IMR-90 (cell line): ENCODE measurements around the gene QDPR. TPM values are rescaled to one million over a fixed set of nuclear protein-coding genes. Genes with fewer than 3 reads are reported as not detected.

Source experiments
- ATAC-seq: fragments of 200-7000 bp; cut with Tn5 transposase; 2 replicates; pipeline ENCODE4 v1.9.1; 2020; ENCODE audit warnings: low read depth, mild to moderate bottlenecking, moderate library complexity
- BruUV-seq: library from RNA; stranded (reverse); fragments of 400-500 nt; replicated peaks from 2 replicates; lab custom pipeline; 2021; lab: Mats Ljungman, UMichigan
- CTCF ChIA-PET: fragments of 300-600 bp; formaldehyde crosslinking; extraction: SDS; loops from one replicate; lab custom pipeline; 2021; ENCODE audit warnings: antibody characterized with exemption; lab: Yijun Ruan, JAX
- POLR2A ChIA-PET: fragments of 300-600 bp; sonication (Branson Sonifier 250); formaldehyde crosslinking; loops from one replicate; lab custom pipeline; 2022; ENCODE audit warnings: antibody characterized with exemption; ENCODE audit not compliant: unreplicated experiment; lab: Charles Lee
- DNase-seq: peaks from one replicate; pipeline ENCODE4 v3.0.0; 2013
- H2AFZ ChIP-seq: replicated peaks from 2 replicates; pipeline ENCODE3; 2013; ENCODE audit warnings: low read length, mild to moderate bottlenecking; ENCODE audit not compliant: poor library complexity
- H2AK5ac ChIP-seq: 2 replicates; pipeline ENCODE4 v1.6.1; 2013; ENCODE audit warnings: low read depth, low read length, inconsistent platforms
- H2AK9ac ChIP-seq: replicated peaks from 2 replicates; pipeline ENCODE3; 2013; ENCODE audit warnings: mild to moderate bottlenecking, low read depth, low read length, moderate library complexity; ENCODE audit not compliant: poor library complexity
- H2BK120ac ChIP-seq: 2 replicates; pipeline ENCODE4 v1.6.1; 2013; ENCODE audit warnings: low read depth, low read length, inconsistent platforms
- H2BK15ac ChIP-seq: 3 replicates; pipeline ENCODE4 v1.6.1; 2013; ENCODE audit warnings: low read depth, low read length, inconsistent platforms
- H2BK20ac ChIP-seq: 2 replicates; pipeline ENCODE4 v1.6.1; 2013; ENCODE audit warnings: low read depth, mild to moderate bottlenecking, inconsistent platforms, low read length, moderate library complexity
- H2BK5ac ChIP-seq: 2 replicates; pipeline ENCODE4 v1.6.1; 2013; ENCODE audit warnings: mild to moderate bottlenecking, low read depth, low read length, inconsistent platforms; ENCODE audit not compliant: poor library complexity, severe bottlenecking
- H3K14ac ChIP-seq: replicated peaks from 2 replicates; pipeline ENCODE4 v1.6.1; 2013; ENCODE audit warnings: low read depth, low read length, inconsistent platforms
- H3K18ac ChIP-seq: 2 replicates; pipeline ENCODE4 v1.6.1; 2013; ENCODE audit warnings: low read depth, low read length, control low read depth
- H3K23ac ChIP-seq: 2 replicates; pipeline ENCODE4 v1.6.1; 2013; ENCODE audit warnings: low read depth, low read length, inconsistent platforms
- H3K27ac ChIP-seq: 2 replicates; pipeline ENCODE4 v1.5.1; 2013; ENCODE audit warnings: mild to moderate bottlenecking, control low read depth, low read length; ENCODE audit not compliant: insufficient read depth
- H3K27me3 ChIP-seq: 2 replicates; pipeline ENCODE4 v1.6.1; 2013; ENCODE audit warnings: low read length; ENCODE audit not compliant: control insufficient read depth, insufficient read depth
- H3K36me3 ChIP-seq: 2 replicates; pipeline ENCODE4 v1.6.1; 2013; ENCODE audit warnings: low read length, mixed read lengths; ENCODE audit not compliant: control insufficient read depth, insufficient read depth
- H3K4ac ChIP-seq: 2 replicates; pipeline ENCODE4 v1.6.1; 2013; ENCODE audit warnings: low read depth, low read length, inconsistent platforms
- H3K4me1 ChIP-seq: 2 replicates; pipeline ENCODE4 v1.6.1; 2013; ENCODE audit warnings: low read length, mixed read lengths; ENCODE audit not compliant: control insufficient read depth, insufficient read depth
- H3K4me2 ChIP-seq: 2 replicates; pipeline ENCODE4 v1.6.1; 2013; ENCODE audit warnings: low read depth, mild to moderate bottlenecking, control low read depth, low read length, moderate library complexity
- H3K4me3 ChIP-seq: 2 replicates; pipeline ENCODE4 v1.5.1; 2013; ENCODE audit warnings: low read depth, mild to moderate bottlenecking, control low read depth, low read length, moderate library complexity; ENCODE audit not compliant: insufficient read depth
- H3K56ac ChIP-seq: 2 replicates; pipeline ENCODE4 v1.6.1; 2013; ENCODE audit warnings: low read length, inconsistent platforms; ENCODE audit not compliant: insufficient read depth; ENCODE audit errors: extremely low read depth
- H3K79me1 ChIP-seq, 2 experiments: 2 replicates each; pipeline ENCODE4 v1.6.1; 2013; ENCODE audit warnings: low read length in 2 of 2, inconsistent platforms in 1 of 2, low read depth in 1 of 2
- H3K9ac ChIP-seq: 2 replicates; pipeline ENCODE4 v1.6.1; 2013; ENCODE audit warnings: low read depth, low read length, control low read depth
- H3K9me1 ChIP-seq: 2 replicates; pipeline ENCODE4 v1.6.1; 2013; ENCODE audit warnings: low read length, inconsistent platforms; ENCODE audit not compliant: insufficient read depth
- H3K9me3 ChIP-seq: 2 replicates; pipeline ENCODE4 v1.6.1; 2013; ENCODE audit warnings: low read length; ENCODE audit not compliant: control insufficient read depth, insufficient read depth
- H4K20me1 ChIP-seq: 2 replicates; pipeline ENCODE4 v1.6.1; 2013; ENCODE audit warnings: low read length, inconsistent platforms; ENCODE audit not compliant: insufficient read depth
- H4K5ac ChIP-seq: 2 replicates; pipeline ENCODE4 v1.6.1; 2013; ENCODE audit warnings: mild to moderate bottlenecking, low read depth, low read length, control low read depth
- H4K8ac ChIP-seq, 2 experiments: 2 replicates each; pipeline ENCODE4 v1.6.1; 2013; ENCODE audit warnings: low read depth in 2 of 2, low read length in 2 of 2, control low read depth in 1 of 2, inconsistent platforms in 1 of 2
- H4K91ac ChIP-seq: 2 replicates; pipeline ENCODE4 v1.6.1; 2013; ENCODE audit warnings: low read depth, low read length, inconsistent platforms; ENCODE audit not compliant: insufficient read depth
- BHLHE40 ChIP-seq: fragments of 150-350 bp; IDR thresholded peaks from 2 replicates; pipeline ENCODE4 v1.6.1; 2016; ENCODE audit warnings: mild to moderate bottlenecking, low read depth, low read length
- CEBPB ChIP-seq: IDR thresholded peaks from 2 replicates; pipeline ENCODE4 v1.6.1; 2012; ENCODE audit warnings: low read depth, low read length, improper control_type of control experiment
- CHD1 ChIP-seq: IDR thresholded peaks from 2 replicates; pipeline ENCODE4 v1.6.1; 2012; ENCODE audit warnings: low read depth, low read length, improper control_type of control experiment
- FOS ChIP-seq: fragments of 150-350 bp; IDR thresholded peaks from 2 replicates; pipeline ENCODE4 v1.6.1; 2016; ENCODE audit warnings: low read depth, low read length
- MAFK ChIP-seq: IDR thresholded peaks from 2 replicates; pipeline ENCODE4 v1.6.1; 2012; ENCODE audit warnings: low read depth, low read length, improper control_type of control experiment
- MAZ ChIP-seq: IDR thresholded peaks from 2 replicates; pipeline ENCODE4 v1.6.1; 2012; ENCODE audit warnings: low read depth, mild to moderate bottlenecking, low read length, improper control_type of control experiment, moderate library complexity, borderline replicate concordance
- MXI1 ChIP-seq: IDR thresholded peaks from 2 replicates; pipeline ENCODE4 v1.6.1; 2012; ENCODE audit warnings: low read depth, mild to moderate bottlenecking, low read length, moderate library complexity, borderline replicate concordance
- NFE2L2 ChIP-seq: fragments of 150-350 bp; IDR thresholded peaks from 2 replicates; pipeline ENCODE4 v1.6.1; 2016; ENCODE audit warnings: low read depth, mild to moderate bottlenecking, low read length
- POLR2A ChIP-seq: IDR thresholded peaks from 2 replicates; pipeline ENCODE4 v1.6.1; 2012; ENCODE audit warnings: mild to moderate bottlenecking, low read depth, low read length
- RAD21 ChIP-seq: IDR thresholded peaks from 2 replicates; pipeline ENCODE4 v1.6.1; 2012; ENCODE audit warnings: low read length, improper control_type of control experiment
- RCOR1 ChIP-seq: IDR thresholded peaks from 2 replicates; pipeline ENCODE4 v1.6.1; 2012; ENCODE audit warnings: mild to moderate bottlenecking, low read length, improper control_type of control experiment; ENCODE audit not compliant: insufficient replicate concordance
- RFX5 ChIP-seq: IDR thresholded peaks from 2 replicates; pipeline ENCODE4 v1.8.0; 2012; ENCODE audit warnings: low read depth, mild to moderate bottlenecking, low read length, moderate library complexity
- SMC3 ChIP-seq: fragments of 150-350 bp; IDR thresholded peaks from 2 replicates; pipeline ENCODE4 v1.6.1; 2016; ENCODE audit warnings: low read depth, mild to moderate bottlenecking, antibody characterized with exemption, low read length, moderate library complexity
- WGBS, 2 experiments: methylation state at CpG; one replicate each; pipeline versions ENCODE4 v1.1.5 to v1.1.7; 2013; ENCODE audit warnings: missing lambda C conversion rate in 2 of 2; ENCODE audit not compliant: insufficient read length in 1 of 2; ENCODE audit errors: extremely low coverage in 2 of 2; 5-methylcytosine and 5-hydroxymethylcytosine counted together
- dilution Hi-C: fragments of 300-500 bp; cut with HindIII; formaldehyde crosslinking; loops from one replicate; pipeline ENCODE4 v1.14.3; 2018; ENCODE audit warnings: low sequenced_read_pairs; ENCODE audit not compliant: unreplicated experiment
- in situ Hi-C: fragments of 300-500 bp; cut with MboI; formaldehyde crosslinking; loops from 3 replicates; pipeline ENCODE4 v1.14.3; 2019; ENCODE audit warnings: low sequenced_read_pairs, inconsistent platforms, mixed read lengths
- intact Hi-C: fragments of 100-400 bp; cut with micrococcal nuclease; formaldehyde crosslinking; loops from 2 replicates; pipeline ENCODE4 v1.10.0; 2022
- polyA plus RNA-seq, 3 experiments: library from polyadenylated mRNA; depleted of rRNA; stranded (reverse); fragments of >200 nt; gene quantifications; 2 replicates each; pipeline ENCODE4 v1.2.3, GENCODE V29; 2012; ENCODE audit warnings: low replicate concordance in 1 of 3
- total RNA-seq: library from RNA; depleted of rRNA; stranded (reverse); fragments of >200 nt; gene quantifications from 2 replicates; pipeline ENCODE4 v1.2.3, GENCODE V29; 2012
- TF ChIP-seq, protein P1 (sequence below): fragments of 150-350 bp; IDR thresholded peaks from 2 replicates; pipeline ENCODE4 v1.6.1; 2017; ENCODE audit warnings: mild to moderate bottlenecking, antibody characterized with exemption, low read length, low read depth
- TF ChIP-seq, protein P2 (sequence below): fragments of 150-350 bp; IDR thresholded peaks from 2 replicates; pipeline ENCODE4 v1.6.1; 2016; ENCODE audit warnings: low read depth, mild to moderate bottlenecking, low read length, moderate library complexity, borderline replicate concordance
- TF ChIP-seq, protein P3 (sequence below): conservative IDR thresholded peaks from 2 replicates; pipeline ENCODE4 v1.5.1; 2012; ENCODE audit warnings: mild to moderate bottlenecking, low read depth, low read length, improper control_type of control experiment

QDPR gene
- total and polyA plus RNA-seq, 2 of the 4 experiments (the other 2 are of a cell fraction) = 10.4 to 31.1 TPM

DNA sequence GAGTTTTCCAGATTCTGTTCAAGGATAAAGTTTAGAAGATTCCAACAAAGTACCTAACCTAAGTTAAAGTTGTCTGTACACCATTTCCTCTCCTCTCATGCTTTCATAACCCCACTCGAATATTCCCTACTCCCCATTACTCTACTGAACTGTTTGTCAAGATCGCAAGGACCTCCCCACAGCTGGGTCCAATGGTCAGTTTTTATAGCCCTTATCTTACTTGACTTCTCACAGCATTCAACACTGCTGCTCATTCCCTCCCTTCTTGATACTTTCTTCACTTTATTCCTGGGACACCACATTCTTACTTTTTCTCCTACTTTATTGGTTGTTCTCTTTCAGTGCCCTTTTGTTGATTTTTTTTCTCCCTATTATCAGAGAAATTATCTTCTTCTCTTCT, 30.9 kb downstream of the QDPR start:
- ATAC-seq = no peak
- no peak overlapping the region for H4K5ac ChIP-seq
- POLR2A ChIA-PET = no interaction called here
- no peaks in the 10 kb centered on the region for H3K9me1 ChIP-seq
- no peak overlapping the region for H3K14ac ChIP-seq
- no TSS peak for BruUV-seq
- no peak overlapping the region for H2BK5ac ChIP-seq
- H4K91ac ChIP-seq = no peak overlapping the region
- H3K36me3 ChIP-seq = no peaks in the 10 kb centered on the region
- no peak overlapping the region for H2BK20ac ChIP-seq
- no peaks in the 10 kb centered on the region for H4K20me1 ChIP-seq
- no peak overlapping the region for H2AK5ac ChIP-seq
- no peak overlapping the region for H3K56ac ChIP-seq
- no peaks in the 10 kb centered on the region for H3K79me1 ChIP-seq
- dilution Hi-C loops = no loop called here
- H3K4me2 ChIP-seq = no peak overlapping the region
- TF ChIP-seq CHD1 (no peak), MAFK (no peak), CEBPB (no peak), SMC3 (no peak), FOS (no peak), RFX5 (no peak), POLR2A (no peak), NFE2L2 (no peak), RCOR1 (no peak), BHLHE40 (no peak), MAZ (no peak), MXI1 (no peak), RAD21 (no peak)
- TF ChIP-seq, protein P1, sequence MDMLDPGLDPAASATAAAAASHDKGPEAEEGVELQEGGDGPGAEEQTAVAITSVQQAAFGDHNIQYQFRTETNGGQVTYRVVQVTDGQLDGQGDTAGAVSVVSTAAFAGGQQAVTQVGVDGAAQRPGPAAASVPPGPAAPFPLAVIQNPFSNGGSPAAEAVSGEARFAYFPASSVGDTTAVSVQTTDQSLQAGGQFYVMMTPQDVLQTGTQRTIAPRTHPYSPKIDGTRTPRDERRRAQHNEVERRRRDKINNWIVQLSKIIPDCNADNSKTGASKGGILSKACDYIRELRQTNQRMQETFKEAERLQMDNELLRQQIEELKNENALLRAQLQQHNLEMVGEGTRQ = no peak
- TF ChIP-seq, protein P2, sequence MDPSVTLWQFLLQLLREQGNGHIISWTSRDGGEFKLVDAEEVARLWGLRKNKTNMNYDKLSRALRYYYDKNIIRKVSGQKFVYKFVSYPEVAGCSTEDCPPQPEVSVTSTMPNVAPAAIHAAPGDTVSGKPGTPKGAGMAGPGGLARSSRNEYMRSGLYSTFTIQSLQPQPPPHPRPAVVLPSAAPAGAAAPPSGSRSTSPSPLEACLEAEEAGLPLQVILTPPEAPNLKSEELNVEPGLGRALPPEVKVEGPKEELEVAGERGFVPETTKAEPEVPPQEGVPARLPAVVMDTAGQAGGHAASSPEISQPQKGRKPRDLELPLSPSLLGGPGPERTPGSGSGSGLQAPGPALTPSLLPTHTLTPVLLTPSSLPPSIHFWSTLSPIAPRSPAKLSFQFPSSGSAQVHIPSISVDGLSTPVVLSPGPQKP = no peak
- TF ChIP-seq, protein P3, sequence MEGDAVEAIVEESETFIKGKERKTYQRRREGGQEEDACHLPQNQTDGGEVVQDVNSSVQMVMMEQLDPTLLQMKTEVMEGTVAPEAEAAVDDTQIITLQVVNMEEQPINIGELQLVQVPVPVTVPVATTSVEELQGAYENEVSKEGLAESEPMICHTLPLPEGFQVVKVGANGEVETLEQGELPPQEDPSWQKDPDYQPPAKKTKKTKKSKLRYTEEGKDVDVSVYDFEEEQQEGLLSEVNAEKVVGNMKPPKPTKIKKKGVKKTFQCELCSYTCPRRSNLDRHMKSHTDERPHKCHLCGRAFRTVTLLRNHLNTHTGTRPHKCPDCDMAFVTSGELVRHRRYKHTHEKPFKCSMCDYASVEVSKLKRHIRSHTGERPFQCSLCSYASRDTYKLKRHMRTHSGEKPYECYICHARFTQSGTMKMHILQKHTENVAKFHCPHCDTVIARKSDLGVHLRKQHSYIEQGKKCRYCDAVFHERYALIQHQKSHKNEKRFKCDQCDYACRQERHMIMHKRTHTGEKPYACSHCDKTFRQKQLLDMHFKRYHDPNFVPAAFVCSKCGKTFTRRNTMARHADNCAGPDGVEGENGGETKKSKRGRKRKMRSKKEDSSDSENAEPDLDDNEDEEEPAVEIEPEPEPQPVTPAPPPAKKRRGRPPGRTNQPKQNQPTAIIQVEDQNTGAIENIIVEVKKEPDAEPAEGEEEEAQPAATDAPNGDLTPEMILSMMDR = no peak
- no peak overlapping the region for H3K4ac ChIP-seq
- CTCF ChIA-PET = interaction anchor here (0.6 kb wide), 1 partner anchor 1567 kb away, joined by 3 read pairs; no protein-coding TSS in a partner anchor
- H2AFZ ChIP-seq = no peak overlapping the region
- in situ Hi-C loops = no loop called here
- no peak overlapping the region for H3K18ac ChIP-seq
- H4K8ac ChIP-seq = no peak overlapping the region
- no peak overlapping the region for H3K4me3 ChIP-seq
- no peaks in the 10 kb centered on the region for H3K4me1 ChIP-seq
- 88 to 100% methylated on average over 1 to 2 of the region's 2 CpGs for WGBS, 2 experiments
- DNase-seq = no peak
- no peaks in the 10 kb centered on the region for H3K27me3 ChIP-seq
- H3K9me3 ChIP-seq = peaks cover 4% of the 10 kb centered on the region
- no peak overlapping the region for H3K23ac ChIP-seq
- intact Hi-C loops = no loop called here
- no peak overlapping the region for H3K9ac ChIP-seq
- H3K27ac ChIP-seq = no peak overlapping the region
- no peak overlapping the region for H2AK9ac ChIP-seq
- no peak overlapping the region for H2BK120ac ChIP-seq
- no peak overlapping the region for H2BK15ac ChIP-seq
